CD4-positive, alpha-beta T cell treated with Interleukin-10 for 1 hour (primary cell): ENCODE measurements around the gene DECR2.
"Not testable (repeated sequence)": the region's sequence is repeated elsewhere in the genome, so short reads cannot be mapped to it uniquely, and the experiment has no call there.

ENCODE experiments used
- DNase-seq: peaks from one replicate; pipeline ENCODE4 v3.0.0-alpha.2; 2020

The DECR2 gene, protein sequence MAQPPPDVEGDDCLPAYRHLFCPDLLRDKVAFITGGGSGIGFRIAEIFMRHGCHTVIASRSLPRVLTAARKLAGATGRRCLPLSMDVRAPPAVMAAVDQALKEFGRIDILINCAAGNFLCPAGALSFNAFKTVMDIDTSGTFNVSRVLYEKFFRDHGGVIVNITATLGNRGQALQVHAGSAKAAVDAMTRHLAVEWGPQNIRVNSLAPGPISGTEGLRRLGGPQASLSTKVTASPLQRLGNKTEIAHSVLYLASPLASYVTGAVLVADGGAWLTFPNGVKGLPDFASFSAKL

GRCh38 chr16:401468-402348 is at the start of gene DECR2:
TSS of gene DECR2 (plus strand) at chr16:401885. CDS start at chr16:401964, 79 bp downstream.
- peak; percentile 96 for DNase-seq

GRCh38 chr16:352547-353403 is 48.9 kb upstream of the DECR2 start, which contains the start of gene AXIN1:
TSS of gene AXIN1 (minus strand) at chr16:352723. CDS start at chr16:347025, 5,698 bp downstream.
- DNase-seq, result peak; percentile 100

- no peak for DNase-seq
These were observed 48.0 kb upstream of the DECR2 start for GRCh38 chr16:353404-354290.

- no peak for DNase-seq
These were observed 47.3 kb upstream of the DECR2 start for GRCh38 chr16:354291-354881.

GRCh38 chr16:354971-355461 is 46.7 kb upstream of the DECR2 start:
- DNase-seq, result peak; percentile 71

- no peak for DNase-seq
These were observed 44.9 kb upstream of the DECR2 start for GRCh38 chr16:356741-357140.

DNA sequence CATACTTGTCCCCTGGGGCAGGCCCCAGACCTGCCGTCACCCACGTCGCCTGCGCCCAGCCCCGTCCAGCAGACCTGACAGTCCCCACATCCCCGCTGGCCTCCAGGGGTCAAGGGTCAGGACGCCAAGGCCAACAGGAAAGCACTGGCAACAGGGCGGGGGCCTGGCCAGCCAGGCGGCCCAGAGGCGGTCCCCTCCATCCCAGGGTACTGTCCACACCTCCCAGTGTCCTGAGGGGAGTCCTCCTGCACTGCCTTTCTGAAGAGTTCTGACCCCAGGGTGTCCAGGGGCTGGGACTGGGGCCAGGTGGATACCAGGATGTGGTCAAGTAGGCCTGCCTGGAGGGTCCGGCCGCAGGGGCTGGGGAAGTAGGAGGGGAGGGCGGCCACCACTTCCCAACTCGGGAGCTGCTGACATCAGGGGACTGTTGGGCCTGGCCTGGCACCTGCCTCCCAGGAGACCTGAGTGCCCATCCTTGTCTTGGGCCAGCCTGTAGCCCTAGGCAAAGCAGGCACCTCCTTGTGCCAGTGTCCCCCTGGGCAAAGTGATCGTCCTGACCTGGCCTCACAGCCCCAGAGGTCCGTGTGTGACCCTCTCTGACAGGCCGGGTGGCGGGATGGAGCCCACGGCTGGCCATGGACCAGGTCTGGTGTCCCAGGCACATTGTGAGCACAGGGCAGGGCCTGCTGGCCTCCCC is 42.5 kb upstream of the DECR2 start:
- no peak for DNase-seq

- DNase-seq, result no peak
These were observed 41.6 kb upstream of the DECR2 start for GRCh38 chr16:359871-360697.

DNA sequence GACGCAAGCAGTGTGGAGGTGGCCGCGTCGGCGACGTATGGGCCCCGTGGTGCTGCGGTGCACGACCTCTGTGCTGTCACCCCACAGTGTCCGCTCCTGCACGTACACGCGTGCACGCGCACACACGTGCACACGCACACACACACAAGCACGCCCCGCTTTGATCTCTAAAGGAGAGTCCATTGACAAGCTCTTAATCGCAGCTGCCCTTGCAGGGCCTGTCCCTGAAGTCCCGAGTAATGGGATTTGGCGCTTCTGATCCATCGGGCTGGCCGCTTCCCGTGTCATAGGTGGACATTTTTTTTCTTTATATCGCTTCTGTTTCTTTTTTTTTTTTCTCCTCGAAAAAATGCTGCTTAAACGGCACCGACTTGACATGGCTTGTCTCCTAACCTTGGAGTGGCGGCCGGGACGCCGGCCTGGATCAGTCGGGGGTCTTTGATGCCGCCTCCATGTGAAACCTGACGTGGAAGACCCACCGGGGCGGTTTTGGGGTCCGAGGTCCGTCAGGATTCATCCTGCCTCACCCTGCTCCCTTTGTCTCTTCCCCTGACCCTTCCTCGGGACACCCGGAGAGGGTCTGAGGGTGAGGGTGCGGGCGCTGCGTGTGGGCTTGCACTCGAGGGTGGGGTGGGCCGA is 40.9 kb upstream of the DECR2 start:
- DNase-seq, result no peak

DNA sequence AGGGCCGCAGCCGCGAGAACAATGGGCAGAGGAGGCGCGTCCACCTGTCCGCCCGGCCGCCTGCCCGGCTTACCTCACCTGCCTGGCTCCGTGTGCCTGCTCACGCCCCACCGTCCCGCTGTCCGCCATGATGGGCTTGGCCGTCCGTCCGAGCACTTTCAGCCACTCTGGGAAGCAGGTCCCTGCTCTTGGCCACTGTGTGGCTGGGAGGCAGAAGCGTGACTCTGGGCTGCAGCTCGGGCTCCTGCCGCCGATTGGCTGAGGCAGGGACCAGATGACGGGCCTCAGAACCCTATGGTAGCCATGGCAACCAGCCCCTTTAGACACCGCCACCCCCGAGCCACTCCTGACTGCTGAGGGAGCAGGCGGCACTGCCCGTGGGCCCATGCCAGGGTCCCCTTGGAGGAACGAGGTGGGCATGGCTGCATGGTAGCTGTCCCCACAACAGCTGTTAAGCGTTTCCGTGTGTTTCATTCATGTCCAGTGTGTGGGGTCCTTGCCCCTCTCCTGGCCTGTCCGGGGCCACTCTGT is 40.3 kb upstream of the DECR2 start:
- no peak for DNase-seq

- DNase-seq, result peak; percentile 80
These were observed 39.6 kb upstream of the DECR2 start for GRCh38 chr16:361872-362701.

DNA sequence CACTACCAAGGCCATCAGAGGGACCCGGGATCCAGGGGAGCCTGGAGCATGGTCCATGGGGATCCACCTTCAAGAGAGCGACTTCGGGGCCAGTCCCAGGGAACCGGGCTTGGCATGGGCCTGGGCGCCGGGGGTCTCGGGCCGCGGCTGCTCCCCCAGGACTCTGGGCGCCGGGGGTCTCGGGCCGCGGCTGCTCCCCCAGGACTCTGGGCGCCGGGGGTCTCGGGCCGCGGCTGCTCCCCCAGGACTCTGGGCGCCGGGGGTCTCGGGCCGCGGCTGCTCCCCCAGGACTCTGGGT is 39.0 kb upstream of the DECR2 start:
- DNase-seq, result not testable (repeated sequence)

- DNase-seq, result no peak
These were observed 38.4 kb upstream of the DECR2 start for GRCh38 chr16:363110-363765.

GRCh38 chr16:363766-364490 is 37.8 kb upstream of the DECR2 start:
- no peak for DNase-seq

- no peak for DNase-seq
These were observed 36.8 kb upstream of the DECR2 start for GRCh38 chr16:364595-365491.

DNA sequence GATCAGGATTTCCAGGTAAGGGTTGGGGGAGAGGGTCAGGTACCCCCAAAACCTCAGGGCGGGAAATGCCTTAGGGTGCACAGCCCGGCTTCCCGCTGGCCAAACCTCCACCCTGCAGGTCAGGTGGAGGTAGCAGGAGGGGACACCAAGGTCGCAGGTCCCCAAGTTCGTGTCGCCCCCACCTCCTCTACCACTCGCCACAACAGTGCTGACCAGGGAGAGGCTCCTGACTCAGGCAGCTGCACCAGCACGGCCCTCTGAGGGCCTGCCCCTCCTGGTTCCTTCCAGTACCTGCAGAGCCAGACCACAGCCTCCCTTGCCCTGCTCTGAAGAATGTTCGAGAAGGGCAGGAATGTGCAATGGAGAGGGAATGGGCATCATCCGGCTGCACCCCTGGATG is 35.2 kb upstream of the DECR2 start:
- no peak for DNase-seq
